ENCODE measurements around the gene ITGBL1. TPM values are rescaled to one million over a fixed set of nuclear protein-coding genes. Genes with fewer than 3 reads are reported as not detected.
A peak's percentile ranks its signal among the peaks of the same experiment; 100 is the strongest.

ITGBL1 gene
- total and polyA plus RNA-seq, 2 of the 13 experiments (the other 11 are each of a cell fraction or from before 2014, with no cell fraction given) = 0.02 TPM; not detected in 1

- no peak for TF ChIP-seq RAD21 (CRISPR knock-in tag; IDR thresholded peaks at IDR 0.05)
- TF ChIP-seq GATAD2A (CRISPR knock-in tag; IDR thresholded peaks at IDR 0.05) = 0 out of 2 replicates have a peak, but pooled peaks have one; percentile 21
- no peak for TF ChIP-seq ZNF18 (CRISPR knock-in tag; IDR thresholded peaks at IDR 0.05; ENCODE audit: insufficient replicate concordance)
- peak; percentile 36; the same call in 1 of the 2 replicates for TF ChIP-seq HNF4A (CRISPR knock-in tag; IDR thresholded peaks at IDR 0.05)
- no peak for TF ChIP-seq SMAD1 (CRISPR knock-in tag; IDR thresholded peaks at IDR 0.05; ENCODE audit: borderline replicate concordance, low read depth)
- TF ChIP-seq FOXK1 (CRISPR knock-in tag; IDR thresholded peaks at IDR 0.05; ENCODE audit: borderline replicate concordance, low read depth) = no peak
- TF ChIP-seq ZNF782 (CRISPR knock-in tag; IDR thresholded peaks at IDR 0.05; ENCODE audit: borderline replicate concordance) = no peak
- TF ChIP-seq ARID5B (CRISPR knock-in tag; IDR thresholded peaks at IDR 0.05) = 0 out of 2 replicates have a peak, but pooled peaks have one; percentile 13
- TF ChIP-seq ZIK1 (CRISPR knock-in tag; IDR thresholded peaks at IDR 0.05; ENCODE audit: borderline replicate concordance, low read depth) = no peak
- peak; percentile 42; the same call in 1 of the 2 replicates for TF ChIP-seq RARA (CRISPR knock-in tag; IDR thresholded peaks at IDR 0.05)
- peak; percentile 44 for TF ChIP-seq FOSL2 (CRISPR knock-in tag; IDR thresholded peaks at IDR 0.05)
- no peak for TF ChIP-seq ZNF629 (CRISPR knock-in tag; conservative IDR thresholded peaks at IDR 0.05)
- TF ChIP-seq ZNF883 (CRISPR knock-in tag; IDR thresholded peaks at IDR 0.05; ENCODE audit: not compliant biosample characterization) = no peak
Measured at GRCh38 chr13:101611491-101612475, 159.3 kb downstream of the ITGBL1 start.

More at GRCh38 chr13:101611491-101612475, 159.3 kb downstream of the ITGBL1 start:
- H3K79me2 ChIP-seq (ENCODE audit: insufficient read depth, low read length) = no peaks in the 10 kb centered on the region
- H3K4me1 ChIP-seq (ENCODE audit: insufficient read depth, low read length) = peaks cover 8% of the 10 kb centered on the region; the same call in 1 of the 2 replicates
- no peak overlapping the region for H2AFZ ChIP-seq (ENCODE audit: low read length)
- H3K27me3 ChIP-seq (ENCODE audit: control insufficient read depth in 1 of 2, insufficient read depth in 2 of 2, low read length in 2 of 2) = no peaks in the 10 kb centered on the region
- intact Hi-C loops (cut with micrococcal nuclease; ENCODE audit: unreplicated experiment) = no loop called here
- H3K4me3 ChIP-seq (replicated peaks in 1 of 3; ENCODE audit: insufficient read depth in 1 of 3, low read depth in 2 of 3, low read length in 3 of 3) = no peak overlapping the region
- peak; percentile 56; the same call in 1 of the 3 replicates for ATAC-seq
- H4K20me1 ChIP-seq (ENCODE audit: insufficient read depth, low read length) = no peaks in the 10 kb centered on the region
- WGBS (ENCODE audit: low lambda C conversion rate) = 2% methylated on average over 5 of the region's 5 CpGs
- DNase-seq (ENCODE audit: low spot score) = peak; percentile 16
- H3K27ac ChIP-seq (ENCODE audit: extremely low read length, insufficient read depth, low read length) = no peak overlapping the region
- BruUV-seq (replicated peaks) = no TSS peak
- in situ Hi-C loops (cut with HindIII; ENCODE audit: extremely low pct_ligation_motif_present, low pct_unique_long_range_greater_than_20kb) = no loop called here
- CTCF ChIA-PET (ENCODE audit: low intra/inter-chr PET ratio, low total read pairs) = no interaction called here
- no peak overlapping the region for H3K9ac ChIP-seq (ENCODE audit: insufficient read depth, low read depth, low read length)
- no peaks in the 10 kb centered on the region for H3K36me3 ChIP-seq (replicated peaks in 1 of 2; ENCODE audit: control insufficient read depth in 1 of 2, insufficient read depth in 2 of 2, low read length in 2 of 2)
- H3K9me3 ChIP-seq (ENCODE audit: low read length) = no peaks in the 10 kb centered on the region
- no peak for FAIRE-seq
- POLR2A ChIA-PET = no interaction called here
- H3K4me2 ChIP-seq (ENCODE audit: low read depth, low read length) = no peak overlapping the region

Data from HepG2 (cell line).